ENCODE measurements around the gene SPEG.

The SPEG gene

DNA sequence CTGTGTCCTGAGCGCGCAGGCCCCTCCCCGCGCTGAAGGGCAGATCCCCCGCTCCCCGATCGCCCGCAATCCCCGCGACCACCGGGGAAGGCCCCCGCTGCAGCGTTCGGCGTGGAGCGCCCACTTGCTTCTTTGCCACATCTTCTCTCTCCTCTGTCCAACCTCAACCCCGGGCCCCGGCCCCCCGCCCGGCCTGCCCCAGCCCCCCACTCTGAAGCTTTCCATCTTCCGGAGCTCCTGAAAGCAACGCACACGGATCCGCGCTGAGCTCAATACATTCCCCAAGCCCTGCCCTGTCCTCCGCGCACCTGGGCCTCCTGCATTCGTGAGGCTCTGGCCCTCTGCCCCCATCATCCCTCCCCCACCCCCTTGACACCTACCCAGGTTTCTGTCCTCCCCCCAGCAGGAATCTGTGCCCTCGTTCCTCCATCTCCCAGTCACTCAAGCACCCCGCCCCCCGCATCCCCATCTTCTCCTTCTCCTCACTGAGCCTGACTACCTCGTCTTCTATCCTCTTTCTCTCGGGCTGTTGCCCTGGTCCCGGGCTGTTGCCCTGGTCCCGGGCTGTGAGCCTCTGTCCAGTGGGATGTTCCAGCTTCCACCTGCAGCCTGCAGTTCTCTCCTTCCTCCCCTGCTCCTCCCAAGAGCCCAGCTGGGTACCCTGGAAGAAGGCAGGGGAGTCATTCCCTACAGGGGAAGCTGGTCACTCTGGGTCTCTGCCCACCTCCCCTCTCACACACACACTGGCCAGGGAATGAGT is 7.8 kb downstream of the SPEG start:
- DNase-seq (ENCODE audit: low read depth in 1 of 2, low spot score in 1 of 2): no peak

DNA sequence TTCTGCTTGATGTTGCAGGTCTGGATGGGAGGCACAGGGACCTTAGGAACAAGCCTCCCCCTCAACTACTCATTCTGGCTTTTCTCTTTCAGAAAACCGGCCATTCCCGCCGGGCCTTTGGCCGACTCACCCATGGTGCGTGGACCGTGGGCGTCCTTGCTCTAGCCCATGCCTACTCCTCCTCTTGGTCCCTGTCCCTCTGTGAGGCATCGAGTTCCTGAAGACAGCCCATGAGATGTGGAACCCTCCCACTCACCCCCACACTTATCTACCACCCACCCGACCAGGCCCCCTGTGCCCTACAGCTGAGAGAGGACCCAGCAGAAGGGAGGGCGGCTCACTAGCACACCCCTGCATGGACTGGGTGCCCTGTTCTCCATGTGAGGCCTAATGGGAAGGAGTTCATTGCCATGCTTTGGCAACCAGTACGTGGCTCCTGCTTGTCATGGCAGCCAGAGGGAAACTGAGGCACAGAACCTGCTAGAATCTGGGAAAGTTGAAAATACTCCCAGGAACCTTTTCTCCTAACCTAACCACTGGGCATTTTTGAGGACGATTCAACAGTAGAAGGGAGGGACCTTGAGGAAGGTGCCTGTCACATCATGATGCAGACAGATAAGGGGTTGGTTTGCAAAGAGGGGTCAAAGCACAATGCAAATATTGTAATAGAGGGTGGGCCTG is 8.5 kb downstream of the SPEG start:
- no peak for DNase-seq (ENCODE audit: low read depth in 1 of 2, low spot score in 1 of 2)

DNA sequence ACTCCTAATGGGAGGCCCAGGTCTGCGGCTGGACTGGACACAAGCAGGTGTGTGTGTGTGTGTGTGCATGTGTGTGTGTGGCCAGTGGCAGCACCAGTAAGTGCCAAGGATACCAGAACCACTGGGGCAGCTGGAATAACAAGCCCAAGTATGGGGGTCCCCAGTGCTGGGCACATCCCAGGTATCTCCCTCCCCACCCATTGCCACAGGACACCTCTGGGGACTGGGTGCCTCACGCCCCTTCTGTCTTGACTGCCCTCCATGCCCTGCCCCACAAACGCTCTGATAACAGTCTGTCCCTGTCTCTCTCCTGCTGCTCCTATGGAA is 9.0 kb downstream of the SPEG start:
- DNase-seq (ENCODE audit: low read depth in 1 of 2, low spot score in 1 of 2): no peak

DNA sequence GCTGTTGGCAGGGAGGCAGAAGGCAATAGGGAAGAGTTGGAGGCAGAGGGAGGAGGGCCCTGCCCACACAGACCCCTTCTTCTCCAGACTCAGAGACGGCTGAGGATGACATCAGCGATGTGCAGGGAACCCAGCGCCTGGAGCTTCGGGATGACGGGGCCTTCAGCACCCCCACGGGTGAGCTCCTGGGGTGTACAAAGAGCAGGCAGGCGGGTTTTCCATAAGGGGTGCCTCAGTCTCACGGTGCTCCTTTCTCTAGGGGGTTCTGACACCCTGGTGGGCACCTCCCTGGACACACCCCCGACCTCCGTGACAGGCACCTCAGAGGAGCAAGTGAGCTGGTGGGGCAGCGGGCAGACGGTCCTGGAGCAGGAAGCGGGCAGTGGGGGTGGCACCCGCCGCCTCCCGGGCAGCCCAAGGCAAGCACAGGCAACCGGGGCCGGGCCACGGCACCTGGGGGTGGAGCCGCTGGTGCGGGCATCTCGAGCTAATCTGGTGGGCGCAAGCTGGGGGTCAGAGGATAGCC is 10.0 kb downstream of the SPEG start:
- DNase-seq (ENCODE audit: low read depth in 1 of 2, low spot score in 1 of 2): no peak

DNA sequence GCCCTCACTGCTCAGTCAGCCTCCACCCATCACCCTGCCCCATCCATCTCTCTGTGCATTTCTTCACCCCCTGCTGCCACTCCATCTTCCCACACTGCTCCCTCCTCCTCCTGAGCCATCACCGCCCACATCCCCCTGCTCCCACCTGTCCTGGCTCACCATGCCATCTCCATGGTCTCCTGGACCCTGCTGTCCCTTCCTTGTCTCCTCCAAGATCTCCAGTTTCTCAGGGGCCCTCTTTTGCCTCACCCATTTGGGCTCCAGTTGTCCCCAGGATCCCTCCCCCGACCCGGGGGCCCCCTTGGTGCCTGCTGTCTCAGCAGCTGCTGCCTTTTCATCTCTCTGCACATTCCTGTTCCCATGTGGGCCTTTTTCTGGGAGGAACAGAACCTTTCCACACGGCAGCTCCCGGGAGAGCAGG is 10.6 kb downstream of the SPEG start:
- DNase-seq (ENCODE audit: low read depth in 1 of 2, low spot score in 1 of 2): no peak

DNA sequence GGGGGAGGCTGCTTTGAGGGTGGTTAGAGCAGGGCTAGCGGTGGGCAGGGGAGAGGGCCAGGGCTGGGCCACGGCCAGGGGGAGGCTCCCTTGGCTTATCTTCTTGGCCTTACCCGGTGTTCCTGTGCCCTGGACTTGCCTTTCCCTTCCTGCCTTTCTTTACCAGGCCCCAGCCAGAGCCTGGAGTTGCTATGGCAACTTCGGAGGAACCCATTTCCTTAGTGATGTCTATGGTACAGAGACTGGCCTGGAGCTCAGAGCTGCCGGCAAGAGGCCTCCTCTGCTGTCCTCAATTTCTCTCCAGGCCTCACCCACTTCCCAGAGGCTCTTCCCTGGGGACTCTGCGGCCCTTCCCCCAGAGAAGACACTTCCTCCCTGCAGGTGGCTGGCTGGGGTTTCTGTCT is 11.5 kb downstream of the SPEG start:
- no peak for DNase-seq (ENCODE audit: low read depth in 1 of 2, low spot score in 1 of 2)

DNA sequence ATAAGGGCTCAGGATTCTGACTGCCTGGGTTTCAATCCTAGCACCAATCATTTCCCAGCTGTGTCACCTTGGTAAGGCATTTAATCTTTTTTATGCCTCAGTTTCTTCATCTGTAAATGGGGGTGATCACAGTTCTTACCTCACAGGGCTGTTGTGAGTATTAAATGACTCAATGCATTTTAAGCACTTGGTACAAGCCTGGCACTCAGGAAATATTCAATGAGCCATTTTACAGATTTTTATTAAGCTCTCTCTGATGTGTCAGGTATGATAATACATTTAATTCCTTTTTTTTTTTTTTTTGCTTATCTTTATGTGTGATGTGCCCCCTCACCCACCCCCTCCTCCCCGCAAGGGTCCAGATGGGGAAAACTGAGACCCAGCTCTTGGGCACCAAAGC is 12.0 kb downstream of the SPEG start:
- DNase-seq (ENCODE audit: low read depth in 1 of 2, low spot score in 1 of 2): no peak

DNA sequence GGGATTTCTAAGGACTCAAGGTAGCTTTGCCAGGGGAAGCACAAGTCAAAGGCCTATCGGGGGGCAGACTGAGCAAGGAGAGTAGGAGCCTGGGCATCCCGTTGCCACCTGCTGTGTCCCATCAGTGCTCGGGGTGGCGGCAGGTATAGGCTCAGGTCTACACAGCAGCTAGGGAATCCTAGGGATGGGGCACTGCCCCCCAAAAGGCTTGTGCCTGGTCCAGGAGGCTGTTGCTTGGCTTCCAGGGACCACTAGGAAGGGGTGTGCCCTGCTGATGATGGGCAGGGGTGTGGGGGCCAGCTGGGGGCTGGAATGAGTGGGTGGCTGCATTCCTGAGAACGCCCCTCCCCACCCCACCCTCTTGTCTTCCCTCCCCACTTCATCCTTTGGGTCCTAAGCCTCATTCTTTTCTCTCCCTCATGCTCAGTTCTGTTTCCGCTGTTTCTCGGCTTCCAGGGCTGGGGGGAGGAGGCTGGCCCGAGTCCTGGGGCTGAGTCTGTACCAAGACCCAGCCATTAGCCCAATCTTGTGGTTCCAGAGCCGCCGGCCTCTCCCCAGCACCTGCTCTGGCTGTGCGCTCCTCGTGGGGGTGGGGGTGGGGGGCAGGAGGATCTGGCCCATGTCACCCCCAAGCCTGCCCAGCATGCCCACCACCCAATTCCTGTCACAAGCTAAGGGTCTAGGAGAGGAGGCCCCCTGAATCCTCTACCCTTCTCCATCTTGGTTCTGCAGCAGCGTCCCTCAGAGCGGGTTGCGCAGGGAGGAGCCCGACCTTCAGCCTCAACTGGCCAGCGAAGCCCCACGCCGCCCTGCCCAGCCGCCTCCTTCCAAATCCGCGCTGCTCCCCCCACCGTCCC is 12.8 kb downstream of the SPEG start:
- DNase-seq (ENCODE audit: low read depth in 1 of 2, low spot score in 1 of 2): no peak

DNA sequence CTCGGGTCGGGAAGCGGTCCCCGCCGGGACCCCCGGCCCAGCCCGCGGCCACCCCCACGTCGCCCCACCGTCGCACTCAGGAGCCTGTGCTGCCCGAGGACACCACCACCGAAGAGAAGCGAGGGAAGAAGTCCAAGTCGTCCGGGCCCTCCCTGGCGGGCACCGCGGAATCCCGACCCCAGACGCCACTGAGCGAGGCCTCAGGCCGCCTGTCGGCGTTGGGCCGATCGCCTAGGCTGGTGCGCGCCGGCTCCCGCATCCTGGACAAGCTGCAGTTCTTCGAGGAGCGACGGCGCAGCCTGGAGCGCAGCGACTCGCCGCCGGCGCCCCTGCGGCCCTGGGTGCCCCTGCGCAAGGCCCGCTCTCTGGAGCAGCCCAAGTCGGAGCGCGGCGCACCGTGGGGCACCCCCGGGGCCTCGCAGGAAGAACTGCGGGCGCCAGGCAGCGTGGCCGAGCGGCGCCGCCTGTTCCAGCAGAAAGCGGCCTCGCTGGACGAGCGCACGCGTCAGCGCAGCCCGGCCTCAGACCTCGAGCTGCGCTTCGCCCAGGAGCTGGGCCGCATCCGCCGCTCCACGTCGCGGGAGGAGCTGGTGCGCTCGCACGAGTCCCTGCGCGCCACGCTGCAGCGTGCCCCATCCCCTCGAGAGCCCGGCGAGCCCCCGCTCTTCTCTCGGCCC is 13.6 kb downstream of the SPEG start:
- no peak for DNase-seq (ENCODE audit: low read depth in 1 of 2, low spot score in 1 of 2)

DNA sequence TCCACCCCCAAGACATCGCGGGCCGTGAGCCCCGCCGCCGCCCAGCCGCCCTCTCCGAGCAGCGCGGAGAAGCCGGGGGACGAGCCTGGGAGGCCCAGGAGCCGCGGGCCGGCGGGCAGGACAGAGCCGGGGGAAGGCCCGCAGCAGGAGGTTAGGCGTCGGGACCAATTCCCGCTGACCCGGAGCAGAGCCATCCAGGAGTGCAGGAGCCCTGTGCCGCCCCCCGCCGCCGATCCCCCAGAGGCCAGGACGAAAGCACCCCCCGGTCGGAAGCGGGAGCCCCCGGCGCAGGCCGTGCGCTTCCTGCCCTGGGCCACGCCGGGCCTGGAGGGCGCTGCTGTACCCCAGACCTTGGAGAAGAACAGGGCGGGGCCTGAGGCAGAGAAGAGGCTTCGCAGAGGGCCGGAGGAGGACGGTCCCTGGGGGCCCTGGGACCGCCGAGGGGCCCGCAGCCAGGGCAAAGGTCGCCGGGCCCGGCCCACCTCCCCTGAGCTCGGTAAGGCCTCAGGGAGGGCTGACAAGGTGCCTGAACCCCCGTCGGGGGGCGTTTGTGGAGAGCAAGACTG is 14.2 kb downstream of the SPEG start:
- no peak for DNase-seq (ENCODE audit: low read depth in 1 of 2, low spot score in 1 of 2)

DNA sequence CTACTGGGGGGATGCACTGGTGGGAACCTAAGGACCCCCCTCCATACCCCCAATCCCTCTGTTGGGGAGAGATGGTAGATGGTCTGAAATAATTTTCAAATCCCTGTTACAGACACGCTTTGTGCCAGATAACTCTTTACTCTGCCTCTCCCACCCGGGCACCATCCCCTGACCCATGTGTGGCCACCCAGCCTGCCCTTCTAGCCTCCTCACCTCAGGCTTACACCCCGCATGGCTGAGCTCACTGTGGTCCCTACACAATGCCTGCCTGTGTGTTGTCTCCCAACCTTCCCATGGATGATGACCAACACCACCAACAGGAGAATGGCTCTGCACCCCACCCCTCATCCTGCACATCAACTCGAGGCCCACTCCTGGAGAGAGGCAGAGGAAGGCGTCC is 15.0 kb downstream of the SPEG start:
- DNase-seq (ENCODE audit: low read depth in 1 of 2, low spot score in 1 of 2): no peak

DNA sequence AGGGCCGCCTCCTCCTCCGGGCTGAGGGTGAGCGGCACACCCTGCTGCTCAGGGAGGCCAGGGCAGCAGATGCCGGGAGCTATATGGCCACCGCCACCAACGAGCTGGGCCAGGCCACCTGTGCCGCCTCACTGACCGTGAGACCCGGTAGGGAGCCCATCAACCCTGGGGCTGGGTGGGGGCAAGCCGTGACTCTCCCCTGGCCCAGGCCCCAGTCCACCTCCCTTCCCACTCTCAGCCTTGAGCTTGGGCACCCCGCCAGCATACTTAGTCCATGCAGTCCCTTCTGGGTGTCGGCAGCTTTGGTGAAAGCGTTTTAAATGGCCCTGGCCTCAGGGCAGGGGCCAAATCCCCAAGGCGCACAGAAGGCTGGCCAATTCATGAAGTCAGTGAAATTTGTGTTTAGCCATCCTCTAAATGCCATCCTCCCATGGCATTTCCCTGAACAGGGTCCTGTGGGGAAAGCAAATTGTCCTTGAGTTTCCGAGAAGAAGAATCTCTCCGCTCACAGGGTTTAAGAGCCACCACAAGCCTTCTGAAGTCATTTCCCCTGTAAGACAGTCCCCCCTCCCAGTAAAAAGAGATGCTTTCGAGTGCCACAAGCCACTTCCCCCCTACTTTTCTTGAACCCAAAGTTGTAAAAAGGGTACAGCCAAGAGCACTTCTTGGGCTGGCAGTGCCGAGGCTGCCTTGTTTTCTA is 17.2 kb downstream of the SPEG start:
- no peak for DNase-seq (ENCODE audit: low read depth in 1 of 2, low spot score in 1 of 2)

DNA sequence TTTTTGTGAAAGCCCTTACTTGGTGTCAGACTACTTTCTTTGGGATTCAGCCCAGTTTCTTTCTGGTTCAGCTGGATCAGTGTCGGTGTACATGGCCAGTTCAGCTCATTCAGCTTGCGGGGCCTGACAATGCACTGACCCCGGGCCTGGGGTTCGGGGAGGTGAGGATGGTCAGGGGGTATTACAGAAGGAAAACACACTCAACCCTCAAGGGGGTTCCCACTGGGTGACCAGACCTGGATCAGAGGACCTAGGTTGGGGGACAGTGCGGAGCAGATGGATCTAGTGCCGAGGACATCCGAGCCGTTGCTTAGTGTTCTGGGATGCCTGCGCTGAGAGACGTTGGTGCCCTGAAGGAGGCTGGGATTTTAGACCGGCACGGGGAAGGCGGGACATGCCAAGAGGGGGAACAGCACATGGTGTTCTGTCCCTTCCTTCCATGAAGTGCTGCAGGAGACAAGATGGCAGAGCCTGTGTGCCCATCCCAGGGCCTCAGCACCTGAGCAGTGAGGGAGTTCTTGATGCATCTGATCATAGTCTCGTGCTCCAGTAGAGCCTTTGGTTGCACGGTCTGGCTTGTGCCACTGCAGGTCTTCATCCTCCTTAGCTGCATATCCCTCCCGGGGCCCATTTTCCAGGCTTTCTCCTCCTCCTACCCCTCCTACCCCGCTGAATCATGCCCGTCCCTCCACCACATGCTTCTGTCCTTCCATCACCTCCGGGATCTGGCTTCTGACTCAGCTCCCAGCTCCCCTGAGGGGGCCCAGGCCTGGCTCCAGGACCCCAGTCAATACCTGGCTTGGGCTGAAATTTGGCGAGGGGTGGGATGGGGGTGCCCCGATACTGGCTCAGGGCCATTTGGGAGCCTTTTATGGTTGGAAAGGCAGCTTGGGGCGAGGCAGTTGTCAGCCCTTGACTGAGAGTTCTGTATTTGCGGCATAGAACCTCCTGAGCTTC is 18.0 kb downstream of the SPEG start:
- no peak for DNase-seq (ENCODE audit: low read depth in 1 of 2, low spot score in 1 of 2)

DNA sequence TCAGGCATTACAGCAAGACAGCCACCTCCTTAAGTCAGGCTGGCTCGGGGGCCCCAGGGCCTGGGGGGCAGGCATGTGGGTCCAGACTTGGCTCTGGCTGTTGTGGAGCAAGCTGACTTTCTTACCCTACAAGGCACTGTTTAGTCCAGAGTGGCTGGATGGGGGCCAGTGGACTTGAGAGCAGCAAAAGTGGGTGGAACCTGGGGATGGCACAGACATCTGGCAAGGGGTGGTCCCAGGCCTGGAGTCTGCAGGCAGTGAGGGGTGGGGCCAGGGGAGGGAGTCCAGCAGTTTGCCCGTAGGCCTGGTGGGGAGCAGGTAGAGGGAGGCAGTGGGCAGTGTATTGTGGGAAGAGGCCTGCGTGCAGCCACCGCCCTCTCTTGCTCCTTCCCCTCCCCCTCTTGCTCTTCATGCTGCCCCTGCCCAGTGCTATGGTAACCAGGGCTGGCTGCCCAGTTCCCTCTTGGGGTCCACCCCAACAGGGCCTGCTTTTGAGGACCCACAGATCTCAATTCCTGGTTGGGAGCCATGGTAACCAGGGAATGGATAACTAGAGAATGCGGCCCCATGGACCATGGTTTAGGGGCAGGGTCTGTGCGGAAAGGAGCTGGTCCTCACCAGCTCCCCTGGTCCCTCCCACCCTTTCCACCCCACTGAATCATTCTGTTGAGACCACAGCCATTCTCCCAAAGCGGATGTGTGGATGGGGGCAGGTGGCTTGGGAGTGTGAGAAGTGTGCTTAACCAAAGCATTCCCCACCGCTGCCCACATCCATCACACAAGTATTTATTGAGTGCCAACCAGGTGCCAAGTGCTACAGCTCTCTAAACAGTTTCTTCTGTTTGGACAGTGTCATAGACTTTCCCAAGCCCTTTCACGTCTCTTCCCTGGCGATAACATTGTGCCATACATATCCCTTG is 19.3 kb downstream of the SPEG start:
- no peak for DNase-seq (ENCODE audit: low read depth in 1 of 2, low spot score in 1 of 2)

DNA sequence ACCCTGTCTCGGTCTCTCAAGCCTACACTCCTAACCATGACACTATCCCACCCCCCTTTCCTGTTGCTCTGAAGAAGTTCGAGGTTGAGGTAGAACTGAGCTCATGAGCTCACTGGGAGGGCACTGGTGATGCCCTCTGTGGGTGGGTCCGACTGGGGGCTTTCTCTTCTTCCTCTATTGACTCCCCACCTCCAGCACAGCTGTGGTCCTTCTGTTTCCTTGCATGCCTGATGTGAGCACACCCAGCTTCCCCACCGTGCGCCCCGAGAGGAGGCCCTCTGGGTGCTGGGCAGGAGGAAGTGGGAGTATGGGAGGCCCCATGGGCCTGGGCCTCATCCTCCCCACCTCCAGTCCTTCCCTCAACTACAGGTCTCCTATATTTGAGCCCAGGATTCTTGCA is 20.9 kb downstream of the SPEG start:
- no peak for DNase-seq (ENCODE audit: low read depth in 1 of 2, low spot score in 1 of 2)

DNA sequence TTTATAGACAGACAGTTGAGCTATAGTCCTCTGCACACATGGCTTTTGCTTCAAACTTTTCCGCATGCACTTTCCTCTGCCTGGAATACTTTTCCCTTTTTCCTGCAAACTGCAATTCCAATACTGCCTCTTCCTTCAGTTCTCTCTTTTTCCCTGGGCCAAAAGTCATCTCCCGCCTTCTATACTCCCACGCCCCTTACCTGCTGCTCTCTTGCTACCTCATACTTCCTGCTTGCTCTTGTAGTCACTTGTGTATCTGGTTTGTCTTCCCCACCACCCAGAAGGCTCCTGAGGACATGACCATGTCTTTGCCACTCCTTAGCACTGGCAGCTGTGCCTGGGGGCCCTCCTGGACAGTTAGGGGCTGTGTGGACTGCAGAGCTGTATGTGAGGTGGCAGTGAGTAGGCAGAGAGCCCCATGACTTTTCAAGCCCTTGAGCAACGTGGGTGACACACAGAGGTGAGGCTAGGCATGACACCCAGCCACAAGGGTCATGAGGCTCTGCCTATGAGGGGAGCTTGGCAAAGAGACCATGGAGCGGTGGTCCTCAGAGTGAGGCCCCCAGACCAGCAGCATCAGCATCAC is 23.2 kb downstream of the SPEG start:
- DNase-seq (ENCODE audit: low read depth in 1 of 2, low spot score in 1 of 2): no peak

DNA sequence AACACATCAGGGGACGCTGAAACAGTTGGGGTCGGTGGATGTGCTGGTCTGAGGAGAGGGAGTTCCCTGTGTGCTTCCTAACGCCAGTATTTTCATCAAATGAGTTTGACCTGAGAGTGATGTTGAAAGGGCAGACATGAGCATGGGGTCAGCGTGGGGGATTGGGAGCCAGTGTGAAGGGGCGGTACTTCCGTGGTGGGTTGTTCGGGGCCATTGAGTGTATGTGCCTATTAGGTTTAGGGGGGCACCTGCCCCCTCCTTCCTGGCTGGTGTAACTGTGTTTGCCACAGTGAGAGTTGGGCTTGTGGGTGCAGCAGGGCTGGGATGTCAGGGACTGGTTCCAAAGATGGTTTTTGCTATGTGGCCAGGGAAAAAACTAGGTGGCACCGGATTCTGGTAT is 24.4 kb downstream of the SPEG start:
- DNase-seq (ENCODE audit: low read depth in 1 of 2, low spot score in 1 of 2): no peak

Data from activated T-helper 1 cell treated with anti-CD3 and anti-CD28 coated beads, Interleukin-2, amount 50 U/mL, for 16 hours (primary cell).